SK-N-DZ (cell line): Measurements from ENCODE around the gene GDE1.
A peak's percentile ranks its signal among the peaks of the same experiment; 100 is the strongest.

Experiments
- DNase-seq: peaks from one replicate; pipeline ENCODE4 v3.0.0-alpha.2; 2015; ENCODE audit warnings: low spot score

Gene GDE1

GRCh38 chr16:19486750-19487325 lies 35.1 kb downstream of the GDE1 start:
- DNase-seq, result no peak

DNA sequence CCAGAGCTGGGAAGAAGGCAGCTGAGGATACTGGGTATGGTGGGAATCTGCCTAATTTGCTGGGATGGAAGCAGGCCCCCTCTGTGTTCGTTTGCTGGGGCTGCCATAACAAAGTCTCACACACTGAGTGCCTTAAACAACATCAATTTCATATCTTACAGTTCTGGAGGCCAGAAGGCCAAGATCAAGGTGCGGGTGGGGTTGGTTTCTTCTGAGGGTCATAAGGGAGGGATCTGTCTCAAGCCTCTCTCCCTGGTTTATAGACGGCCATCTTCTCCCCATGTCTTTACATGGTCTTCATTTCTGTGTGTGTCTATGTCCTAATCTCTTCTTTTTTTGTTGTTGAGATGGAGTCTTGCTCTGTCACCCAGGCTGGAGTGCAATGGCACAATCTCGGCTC lies 35.8 kb downstream of the GDE1 start:
- DNase-seq, result no peak

DNA sequence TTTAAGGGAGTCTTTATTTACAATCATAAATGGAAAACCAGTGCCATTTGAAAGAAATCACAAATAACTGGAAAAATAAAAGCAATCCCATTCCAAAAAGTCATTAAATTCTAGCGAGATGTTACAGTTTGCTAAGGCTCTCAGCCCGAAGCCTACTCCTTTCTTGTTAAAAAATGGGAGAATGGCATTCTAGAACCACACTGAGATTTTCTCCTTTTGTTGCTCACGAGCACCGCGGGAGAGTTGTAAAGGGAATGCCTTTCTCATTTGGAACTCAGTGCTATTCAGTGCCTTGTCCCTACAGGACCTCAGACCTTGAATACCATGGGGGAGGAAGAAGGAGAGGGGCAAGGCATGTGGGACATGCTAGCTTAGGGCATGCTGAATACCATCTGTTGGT lies 36.3 kb downstream of the GDE1 start:
- no peak for DNase-seq

- DNase-seq, result no peak
Measured at GRCh38 chr16:19484096-19484495, 37.8 kb downstream of the GDE1 start.

GRCh38 chr16:19482291-19482690 lies 39.6 kb downstream of the GDE1 start:
- no peak for DNase-seq

- no peak for DNase-seq
Measured at GRCh38 chr16:19481769-19482168, 40.1 kb downstream of the GDE1 start.

DNA sequence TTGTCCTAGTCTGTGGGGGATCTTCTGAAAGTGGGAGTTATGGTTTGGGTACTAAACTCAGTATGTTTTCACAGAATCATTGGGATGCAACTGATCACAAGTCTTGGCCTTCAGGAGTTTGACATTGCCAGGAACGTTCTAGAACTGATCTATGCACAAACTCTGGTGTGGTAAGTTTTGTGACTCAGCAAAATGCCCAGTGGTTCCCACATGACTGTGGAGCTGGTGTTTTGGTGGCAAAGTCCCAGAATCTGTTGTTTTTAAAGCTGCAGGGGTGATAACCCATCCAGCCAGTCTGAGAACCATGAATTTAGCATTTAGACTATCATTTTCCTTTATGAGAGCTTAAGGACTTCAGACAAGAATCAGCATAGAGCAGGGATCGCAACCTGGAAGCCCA lies 40.6 kb downstream of the GDE1 start:
- DNase-seq, result no peak

DNA sequence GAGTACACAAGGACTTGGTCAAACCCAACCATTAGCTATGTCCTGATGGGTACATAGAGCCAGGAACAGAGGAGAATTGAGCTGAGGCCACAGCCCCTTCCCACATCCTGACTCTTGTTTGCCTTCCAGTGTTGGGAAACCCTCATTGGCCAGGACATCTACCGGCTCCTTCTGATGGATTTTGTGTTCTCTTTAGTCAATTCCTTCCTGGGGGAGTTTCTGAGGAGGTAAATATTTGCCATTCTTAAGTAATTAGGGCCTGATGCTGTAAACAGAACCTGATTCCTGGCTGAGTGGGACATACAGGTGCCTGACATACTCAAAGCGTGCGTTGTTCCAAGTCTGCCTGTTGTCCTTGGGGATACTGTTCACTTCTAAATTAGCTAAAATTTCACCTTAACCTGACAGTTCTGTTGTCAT lies 42.6 kb downstream of the GDE1 start:
- DNase-seq, result no peak

DNA sequence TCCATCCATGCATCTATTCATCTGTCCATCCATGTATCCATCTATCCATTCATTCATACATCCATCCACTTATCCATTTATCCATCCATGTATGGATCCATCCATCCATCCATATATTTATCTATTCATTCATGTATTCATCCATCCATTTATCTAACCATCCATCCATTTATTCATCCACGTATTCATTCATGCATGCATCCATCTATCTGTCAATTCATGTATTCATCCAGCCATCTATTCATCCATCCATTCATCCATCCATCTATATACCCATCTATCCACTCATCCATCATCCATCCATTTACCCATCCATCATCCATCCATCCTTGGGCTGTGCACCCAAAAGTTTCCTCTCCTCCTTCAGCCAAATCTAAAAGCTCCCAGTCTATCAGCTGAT lies 43.4 kb downstream of the GDE1 start:
- DNase-seq, result no peak

- DNase-seq, result no peak
Measured at GRCh38 chr16:19474617-19475016, 47.3 kb downstream of the GDE1 start.

DNA sequence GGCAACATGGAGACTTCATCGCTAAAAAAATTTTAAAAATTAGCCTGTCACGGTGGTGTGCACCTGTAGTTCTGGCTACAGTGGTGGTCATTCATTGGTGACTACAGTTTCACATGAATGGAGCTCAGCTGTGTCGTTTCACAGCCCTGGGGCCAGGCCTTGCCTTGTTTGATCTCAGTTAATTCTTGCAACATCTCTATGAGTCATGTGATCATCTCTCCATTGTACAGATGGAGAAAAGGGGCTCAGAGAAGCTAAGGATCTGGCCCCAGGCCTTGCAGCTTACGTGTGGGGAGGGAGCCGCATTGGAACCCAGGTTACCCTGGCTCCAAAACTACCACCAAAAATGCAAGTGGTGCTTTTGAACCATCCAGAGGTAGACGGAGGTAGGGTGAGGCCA lies 49.4 kb downstream of the GDE1 start:
- DNase-seq, result no peak

DNA sequence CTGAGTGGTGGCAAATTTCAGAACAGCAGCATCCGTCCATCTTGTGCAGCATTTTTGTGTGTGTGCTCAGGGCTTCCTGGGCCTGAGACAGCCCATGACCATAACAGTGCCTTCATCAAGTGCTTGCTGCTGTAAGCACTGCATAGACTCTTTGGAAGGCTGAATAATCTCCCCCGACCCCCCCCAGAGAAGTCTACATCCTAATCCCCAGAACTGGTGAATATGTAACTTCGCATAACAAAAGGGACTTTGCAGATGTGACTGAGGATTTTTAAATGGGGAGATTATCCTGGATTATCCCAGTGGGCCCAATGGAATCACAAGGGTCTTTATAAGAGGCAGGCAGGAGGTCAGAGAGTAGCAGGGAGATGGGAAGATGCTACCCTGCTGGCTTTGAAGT lies 53.6 kb downstream of the GDE1 start:
- no peak for DNase-seq

GRCh38 chr16:19463468-19464315 lies 58.2 kb downstream of the GDE1 start:
- no peak for DNase-seq

GRCh38 chr16:19460397-19460796 lies 61.5 kb downstream of the GDE1 start:
- no peak for DNase-seq

DNA sequence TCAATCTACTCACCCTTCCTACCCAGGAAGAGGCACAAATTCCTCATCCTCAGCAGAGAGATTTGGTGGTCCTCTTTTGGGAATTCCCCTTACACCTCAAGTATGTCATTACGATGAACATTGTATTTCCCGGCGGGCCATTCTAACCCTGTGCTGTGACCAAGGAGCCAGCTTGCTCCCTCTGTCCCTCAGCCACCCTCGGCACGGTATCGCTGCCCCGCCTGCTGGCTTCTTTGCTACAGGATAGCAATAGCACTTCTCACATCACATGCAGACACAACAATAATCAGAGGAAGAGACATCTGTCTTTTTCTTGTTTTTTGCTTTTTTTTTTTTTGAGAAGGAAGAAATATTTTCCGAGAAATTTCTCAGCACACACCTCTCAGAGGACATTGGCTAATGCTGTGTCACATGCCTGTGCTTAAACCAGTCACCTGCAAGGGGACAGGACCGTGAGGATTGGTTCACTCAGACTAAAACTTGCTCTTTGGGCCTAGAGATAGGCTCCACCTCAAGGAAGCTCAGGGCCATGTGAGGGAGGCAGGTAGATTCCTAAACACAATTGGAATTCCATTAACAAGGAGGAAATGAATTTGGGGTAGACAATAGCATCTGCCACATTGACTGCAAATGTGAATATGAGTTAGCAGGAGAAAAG lies 63.0 kb downstream of the GDE1 start:
- DNase-seq, result peak; percentile 25
